ENCODE data around the gene DUSP10.

GRCh38 chr1:221708987-221709386 is 32.9 kb downstream of the DUSP10 start:
- TF ChIP-seq CTCF (IDR thresholded peaks at IDR 0.05) (no peak), POLR2A (IDR thresholded peaks at IDR 0.05) (no peak)

Data from Peyer's patch (tissue), 4 donors.